Ureter (tissue), 1 donor: ENCODE data around the gene TP53BP2. TPM values are rescaled to one million over a fixed set of nuclear protein-coding genes. Genes with fewer than 3 reads are reported as not detected.
"Not testable (repeated sequence)": the region's sequence is repeated elsewhere in the genome, so short reads cannot be mapped to it uniquely, and the experiment has no call there.

Experiments used
- DNase-seq: peaks from one replicate; pipeline ENCODE4 v3.0.0-alpha.2; 2020; ENCODE audit warnings: low spot score
- total RNA-seq: library from RNA; stranded (reverse); gene quantifications from one replicate; pipeline ENCODE4 v1.2.4, GENCODE V29; 2023
- donor health status: DM: yes; HTN: yes; CAD: no.

Gene TP53BP2
- total RNA-seq, 1 donor from 2014 or later, result 34.6 TPM

DNA sequence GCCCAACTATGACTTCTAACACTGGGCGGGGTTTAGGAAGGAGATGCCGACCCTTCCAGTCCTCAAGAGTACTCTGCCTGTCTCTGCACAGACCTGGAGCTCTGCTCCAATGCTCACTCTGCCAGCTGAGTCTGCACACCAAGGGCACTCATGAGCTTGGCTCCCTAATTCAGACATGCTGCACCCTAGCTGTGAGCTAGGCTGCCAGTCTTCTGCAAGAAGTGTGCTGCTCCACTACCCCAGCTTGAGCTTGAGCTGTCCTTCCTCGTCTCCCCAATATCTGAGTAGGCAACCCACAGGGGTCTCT lies 13.2 kb downstream of the TP53BP2 start:
- no peak for DNase-seq

DNA sequence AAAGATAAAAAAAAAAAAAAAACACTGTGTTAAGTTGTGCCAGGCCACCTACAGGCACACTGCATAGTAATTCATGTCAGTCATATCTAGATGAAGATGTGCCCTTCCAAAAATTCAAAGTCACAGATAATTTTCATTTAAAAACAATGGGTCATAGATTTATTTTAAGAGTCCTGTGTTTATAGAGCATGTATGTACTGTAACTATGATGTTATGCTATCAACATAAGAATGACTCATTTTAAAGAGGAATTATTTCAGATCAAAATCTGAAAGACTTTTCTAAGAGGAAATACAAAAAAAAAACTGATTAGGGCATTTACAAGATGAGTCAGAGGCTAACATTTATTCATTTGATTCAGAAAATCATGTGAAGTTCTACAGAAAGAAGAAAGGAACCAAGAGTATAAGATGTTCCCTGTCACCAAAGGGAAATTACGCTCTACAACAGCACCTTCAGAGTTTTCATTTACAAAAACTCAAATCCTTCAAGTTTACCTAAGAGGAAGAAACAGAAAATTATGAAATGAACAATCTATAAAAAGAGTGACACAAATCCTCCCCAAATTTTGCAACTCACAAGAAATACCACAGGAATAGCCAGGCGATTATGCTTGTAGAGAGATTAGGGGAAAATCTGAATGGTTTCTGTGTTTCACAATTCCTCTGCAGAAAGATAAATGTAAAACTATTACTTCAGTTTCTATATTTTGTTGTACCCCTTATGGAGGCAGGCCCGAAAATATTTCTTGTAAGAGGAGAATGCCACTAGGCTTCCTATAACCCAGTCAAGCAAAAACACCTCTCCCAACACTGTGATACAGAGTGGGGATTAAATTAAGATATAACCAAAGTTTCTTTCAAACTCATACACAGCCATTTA lies 13.8 kb downstream of the TP53BP2 start:
- DNase-seq, result no peak

DNA sequence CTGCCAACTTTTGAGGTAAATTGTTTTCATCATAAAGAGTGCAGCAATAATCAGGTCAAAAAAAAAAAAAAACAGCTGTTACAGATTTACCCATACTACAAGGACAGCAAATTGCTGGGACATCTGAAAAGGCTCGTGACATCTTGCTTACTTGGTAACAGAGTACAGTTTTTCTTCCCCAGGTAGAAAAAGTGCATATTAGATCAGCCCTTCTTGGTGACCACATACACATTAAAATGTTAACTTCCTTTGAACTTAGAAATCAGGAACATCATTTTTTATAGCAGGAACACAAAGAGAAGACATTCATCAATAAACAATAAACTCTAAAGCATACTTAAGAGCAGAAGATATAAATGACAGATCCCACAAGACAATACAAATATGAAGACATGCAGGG lies 16.1 kb downstream of the TP53BP2 start:
- no peak for DNase-seq

- DNase-seq, result no peak
Observed at GRCh38 chr1:223828162-223828848, 17.4 kb downstream of the TP53BP2 start.

DNA sequence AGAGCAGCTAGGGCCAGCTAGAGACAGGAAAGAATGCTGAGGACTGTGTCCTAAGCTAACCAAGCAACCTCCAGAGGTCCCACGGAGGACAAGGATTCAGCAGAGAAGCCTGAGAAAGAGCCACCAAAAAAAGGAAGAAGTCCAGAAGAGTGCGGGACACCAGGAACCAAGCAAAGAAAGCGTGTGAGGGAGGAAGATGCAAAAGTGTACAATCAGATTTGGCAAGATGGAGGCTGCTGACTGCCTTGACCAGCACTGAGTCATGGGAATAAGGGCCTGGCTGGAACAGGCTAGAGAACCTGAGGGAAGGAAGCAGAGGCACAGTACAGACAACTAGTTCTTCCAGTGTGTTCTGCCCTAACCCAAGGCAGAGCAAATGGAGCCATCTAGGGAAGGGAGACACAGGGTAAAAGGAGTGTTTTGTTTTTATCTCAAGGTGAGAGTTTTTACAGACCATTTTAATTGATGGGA lies 18.5 kb downstream of the TP53BP2 start:
- no peak for DNase-seq

DNA sequence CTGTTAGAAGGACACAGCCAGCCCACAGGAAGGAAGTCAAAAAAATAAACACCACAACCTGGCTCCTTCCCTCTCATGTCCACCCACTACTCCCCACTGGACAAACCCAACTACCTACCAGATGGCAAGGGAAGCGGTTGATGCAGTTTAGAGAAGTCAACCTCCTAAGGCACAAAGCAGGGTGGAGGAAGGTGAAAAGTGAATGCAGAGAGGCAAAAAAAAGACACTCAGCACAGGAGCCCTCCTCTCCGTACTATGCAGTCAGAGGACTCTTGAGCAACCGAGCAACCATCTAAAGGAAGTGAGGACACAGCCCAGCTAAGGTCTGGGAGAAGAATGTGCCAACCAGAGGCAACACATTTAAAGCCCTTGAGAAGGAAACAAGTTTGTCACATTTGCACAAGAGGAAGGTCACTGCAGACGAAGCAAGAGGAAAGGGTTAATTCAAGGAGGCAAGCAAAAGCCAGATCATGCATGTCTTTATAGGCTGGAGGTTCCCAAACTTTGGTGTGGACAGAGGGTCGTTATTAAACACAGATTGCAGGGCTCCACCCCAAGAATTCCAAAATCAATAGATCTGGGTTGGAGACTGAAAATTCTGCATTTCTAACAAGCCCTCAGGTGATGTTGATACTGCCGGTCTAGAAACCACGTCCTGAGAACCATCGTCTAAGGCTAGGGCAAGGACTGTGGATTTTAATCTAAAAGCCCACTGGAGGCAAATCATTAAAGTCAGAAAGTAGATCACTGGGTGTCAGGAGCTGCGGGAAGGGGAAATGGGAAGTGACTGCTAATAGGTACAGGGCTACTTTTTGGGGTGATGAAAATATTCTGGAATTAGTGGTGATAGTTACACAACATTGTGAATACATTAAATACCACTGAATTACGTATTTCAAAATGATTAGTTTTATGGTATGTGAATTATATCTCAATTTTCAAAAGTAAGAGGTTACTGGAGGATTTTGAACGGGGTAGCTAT lies 19.7 kb downstream of the TP53BP2 start:
- DNase-seq, result no peak

DNA sequence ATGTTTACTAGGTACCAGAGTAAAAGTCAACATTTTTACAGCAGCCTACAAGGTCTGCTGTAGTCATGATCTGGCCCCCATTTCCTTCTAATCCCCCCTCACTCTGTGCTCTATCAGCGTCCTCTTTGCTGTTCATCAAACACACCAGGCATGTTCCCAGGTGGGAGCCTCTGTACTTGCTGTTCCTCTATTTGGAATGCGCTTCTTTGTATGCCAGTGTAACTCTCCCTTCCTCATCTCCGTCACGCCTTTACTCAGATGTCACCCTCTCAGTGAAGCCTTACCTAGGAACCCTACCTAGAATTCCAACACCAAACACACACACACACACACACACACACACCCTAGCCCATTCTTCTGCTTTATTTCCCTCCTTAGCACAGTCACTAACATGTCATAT lies 21.0 kb downstream of the TP53BP2 start:
- no peak for DNase-seq

DNA sequence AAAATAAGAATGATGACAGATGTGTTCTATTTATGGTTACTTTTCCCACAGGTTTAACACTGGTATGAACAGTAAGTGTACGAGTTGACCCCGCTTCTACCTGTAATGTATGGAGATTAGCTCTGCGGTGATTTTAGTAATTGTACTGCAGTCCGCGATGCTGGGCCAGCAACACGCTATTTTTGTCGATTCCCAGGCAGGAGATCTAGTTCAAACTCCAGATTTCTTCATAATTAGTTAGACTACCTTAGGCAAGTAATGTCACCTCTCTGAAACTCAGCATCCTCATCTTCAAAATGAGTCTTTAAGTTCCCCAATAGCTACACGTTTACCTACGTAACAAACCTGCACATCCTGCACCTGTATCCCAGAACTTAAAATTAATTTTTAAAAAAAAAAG lies 21.5 kb downstream of the TP53BP2 start:
- DNase-seq, result no peak

DNA sequence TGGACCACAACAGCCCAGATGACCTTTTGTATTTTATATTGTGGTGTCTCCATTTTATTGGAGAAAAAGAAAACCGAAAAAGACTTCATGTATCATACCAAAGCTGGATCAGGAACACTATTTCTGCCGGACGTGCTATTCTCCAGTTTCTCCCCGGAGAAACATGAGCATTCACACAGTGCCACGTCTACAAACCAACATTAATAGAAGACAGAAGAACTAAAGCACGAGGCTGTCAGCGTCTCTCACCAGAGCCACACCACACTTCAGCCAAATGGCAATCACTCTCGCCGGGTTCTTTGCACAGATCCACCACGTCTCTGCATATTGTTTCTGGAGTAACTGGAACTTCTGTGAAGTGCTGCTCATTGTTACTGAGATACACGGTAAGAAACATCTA lies 24.8 kb downstream of the TP53BP2 start:
- no peak for DNase-seq

GRCh38 chr1:223820515-223820858 lies 25.3 kb downstream of the TP53BP2 start:
- no peak for DNase-seq

DNA sequence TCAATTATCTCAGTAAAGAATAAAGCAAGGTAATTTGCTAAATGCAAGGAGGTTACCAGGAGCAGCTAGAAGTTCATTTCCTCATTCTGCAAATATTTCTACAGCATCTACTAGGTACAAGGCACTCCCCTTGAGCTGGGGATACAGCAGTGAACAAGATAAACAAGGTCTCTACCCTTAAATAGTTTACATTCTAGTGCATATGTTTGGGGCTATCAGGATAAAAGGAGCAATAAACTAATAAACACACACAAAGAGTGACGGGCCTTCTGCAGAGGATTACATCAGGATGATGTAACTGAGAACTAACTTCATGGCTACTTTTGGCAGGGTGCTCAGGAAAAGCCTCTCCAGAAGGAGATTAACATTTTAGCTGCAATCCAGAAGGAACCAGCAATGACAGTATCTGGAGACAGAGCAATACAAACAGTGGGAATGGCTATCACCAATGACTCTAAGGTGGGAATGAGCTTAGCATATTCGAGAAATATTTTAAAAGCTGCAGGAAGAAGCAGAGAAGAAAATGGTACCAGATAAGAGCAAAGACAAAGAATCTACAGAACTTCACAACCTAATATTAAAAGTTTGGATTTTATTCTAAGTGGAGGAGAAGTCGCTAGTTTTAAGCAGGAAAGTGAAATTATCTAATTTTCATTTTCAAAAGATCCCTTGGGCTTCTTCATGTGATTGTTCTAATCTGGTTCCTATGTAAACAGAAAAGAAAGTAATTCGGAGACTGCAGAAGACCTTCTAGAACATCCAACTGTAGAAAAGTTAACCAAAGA lies 25.8 kb downstream of the TP53BP2 start:
- DNase-seq, result no peak

DNA sequence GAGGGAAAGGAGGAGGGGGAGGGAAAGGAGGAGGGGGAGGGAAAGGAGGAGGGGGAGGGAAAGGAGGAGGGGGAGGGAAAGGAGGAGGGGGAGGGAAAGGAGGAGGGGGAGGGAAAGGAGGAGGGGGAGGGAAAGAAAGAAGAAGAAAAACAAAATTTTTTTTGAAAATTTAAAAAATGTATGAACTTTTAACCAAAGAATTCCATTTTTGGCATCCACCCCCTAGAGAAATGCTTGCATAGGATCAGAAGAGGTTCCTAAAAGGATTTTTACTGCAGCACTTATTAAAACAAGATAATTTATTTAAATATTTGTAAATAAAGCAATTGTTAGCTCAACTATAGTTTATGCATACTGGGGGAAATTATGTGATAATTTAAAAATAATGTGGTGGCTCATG lies 28.5 kb downstream of the TP53BP2 start:
- not testable (repeated sequence) for DNase-seq

DNA sequence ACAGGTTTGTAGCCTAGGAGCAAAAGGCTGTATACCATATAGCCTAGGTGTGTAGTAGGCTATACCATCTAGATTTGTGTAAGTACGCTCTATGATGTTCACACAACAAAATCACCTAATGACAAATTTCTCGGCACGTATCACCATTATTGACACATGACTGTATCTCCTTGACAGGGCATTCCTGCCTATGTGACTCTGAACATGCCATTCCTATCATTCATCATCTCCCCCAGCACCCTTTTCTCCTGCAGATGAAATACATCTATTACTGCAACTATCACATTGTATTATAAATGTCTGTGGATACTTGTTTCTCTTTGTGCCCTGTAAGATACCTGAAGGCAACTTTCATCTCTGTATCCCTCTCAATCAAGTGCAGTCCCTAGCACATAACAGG lies 29.9 kb downstream of the TP53BP2 start:
- no peak for DNase-seq

DNA sequence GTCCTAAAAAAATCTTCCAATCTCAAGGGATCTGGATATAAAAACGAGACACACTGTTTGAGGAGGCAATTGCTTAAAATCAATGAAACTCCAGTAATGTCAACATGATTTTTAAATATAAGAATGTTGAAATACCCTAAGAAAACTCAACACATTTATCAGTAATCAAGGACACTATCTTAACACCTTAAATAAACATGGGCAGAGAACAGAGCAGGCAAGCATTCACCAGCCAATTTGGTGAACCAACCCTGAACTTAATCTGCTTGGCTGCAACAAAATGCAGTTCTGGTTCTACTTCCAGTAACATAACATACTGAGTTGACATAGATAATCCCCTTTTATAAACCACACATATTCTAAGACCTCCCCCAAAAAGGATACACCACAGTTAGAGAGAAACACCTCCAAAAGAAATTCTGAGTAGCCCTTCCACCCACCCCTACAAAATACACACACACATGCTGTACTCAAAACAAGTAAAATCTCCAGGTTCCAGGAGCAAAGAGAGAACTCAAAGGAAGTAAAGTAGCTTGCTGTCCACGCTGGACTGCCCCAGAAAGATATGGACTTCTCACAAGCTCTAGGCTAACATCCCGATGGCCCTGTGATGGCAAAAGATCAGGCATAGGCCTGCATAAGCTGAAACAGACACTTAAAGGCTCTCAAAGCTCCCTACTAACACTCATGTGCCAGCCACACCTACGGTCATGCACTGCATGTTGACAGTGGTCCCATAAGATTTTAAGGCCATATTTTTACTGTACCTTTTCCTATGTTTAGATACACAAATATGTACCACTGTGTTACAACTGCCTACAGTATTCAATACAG lies 30.5 kb downstream of the TP53BP2 start:
- no peak for DNase-seq

DNA sequence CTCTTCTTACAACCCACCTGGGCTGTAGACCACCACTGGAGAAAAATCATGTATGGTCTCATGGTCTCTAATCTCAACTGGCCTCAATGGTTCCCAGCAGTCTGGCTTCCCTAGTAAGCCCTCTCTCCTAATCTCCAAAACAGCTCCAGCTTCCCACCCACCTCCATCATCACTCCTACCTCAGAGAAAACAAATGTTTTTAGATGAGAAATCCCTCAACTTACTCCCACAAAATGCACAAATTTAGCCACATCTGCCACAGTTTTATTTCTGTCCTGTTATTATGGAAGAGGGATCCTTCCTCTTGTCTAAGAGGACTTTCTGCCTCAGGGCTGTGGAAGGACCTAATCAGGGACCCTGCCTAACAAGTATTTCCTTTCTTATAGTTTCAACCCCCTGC lies 32.1 kb downstream of the TP53BP2 start:
- no peak for DNase-seq

DNA sequence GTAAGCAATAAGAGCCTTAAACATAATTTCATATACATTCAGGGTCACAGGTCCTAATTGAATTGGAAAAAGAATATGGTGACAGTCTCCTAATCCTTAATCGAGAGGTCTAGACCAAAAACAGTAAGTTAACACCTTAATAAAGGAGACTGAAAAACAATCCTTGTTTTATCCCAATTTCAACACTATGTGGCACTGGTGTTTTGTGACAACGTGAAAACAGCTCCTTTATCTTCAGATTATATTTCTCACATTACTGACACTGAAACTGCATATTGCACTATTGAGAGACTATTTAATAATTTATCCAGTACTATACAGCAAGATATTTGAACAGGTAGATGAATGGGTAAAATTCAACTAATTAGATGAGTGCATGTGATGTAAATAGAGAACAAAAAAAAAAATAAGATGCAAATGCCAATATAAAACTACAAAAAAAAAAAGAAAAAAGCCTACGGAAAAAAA lies 34.1 kb downstream of the TP53BP2 start:
- no peak for DNase-seq

DNA sequence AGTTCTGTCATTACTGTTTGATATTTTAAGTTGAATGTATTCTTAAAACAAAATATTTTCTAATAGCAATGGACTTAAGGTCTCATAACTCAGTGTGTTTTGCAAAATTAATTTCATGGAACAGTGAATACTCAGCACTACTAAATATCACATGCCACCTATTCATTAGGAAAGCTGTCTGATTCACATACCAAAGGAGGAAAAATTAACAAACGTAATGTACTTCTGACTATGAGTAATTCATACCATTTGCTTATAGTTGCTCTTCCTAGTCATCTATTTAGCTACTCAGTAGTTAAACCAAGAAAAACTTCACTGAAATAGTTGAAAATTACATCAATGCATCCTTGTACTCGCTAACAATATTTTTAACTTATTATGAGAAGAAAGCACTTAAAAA lies 35.2 kb downstream of the TP53BP2 start:
- DNase-seq, result no peak

- DNase-seq, result not testable (repeated sequence)
Observed at GRCh38 chr1:223809905-223810304, 35.8 kb downstream of the TP53BP2 start.

- no peak for DNase-seq
Observed at GRCh38 chr1:223803211-223803610, 42.5 kb downstream of the TP53BP2 start.

DNA sequence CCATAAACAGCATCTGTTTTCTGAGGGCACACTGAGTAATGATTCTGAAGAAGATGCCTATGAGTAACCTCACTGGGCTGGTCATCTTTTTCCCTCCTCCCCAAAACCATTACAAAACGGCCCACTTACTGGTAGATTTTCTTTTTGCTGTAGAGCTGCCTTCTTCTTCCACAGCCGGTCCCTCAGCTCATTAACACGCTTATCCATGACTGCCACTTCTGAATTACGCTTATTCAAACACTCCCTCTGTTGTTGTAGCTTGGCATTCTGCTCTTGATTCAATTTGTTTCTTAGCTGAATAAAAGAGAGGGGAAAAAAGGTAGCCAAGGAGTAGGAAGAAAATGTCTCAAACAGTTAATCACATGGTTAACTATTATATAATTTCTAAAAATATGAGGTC lies 43.1 kb downstream of the TP53BP2 start:
- DNase-seq, result no peak
